ENCODE measurements around the gene DDT.
"Not testable (repeated sequence)": the region's sequence is repeated elsewhere in the genome, so short reads cannot be mapped to it uniquely, and the experiment has no call there.

The DDT gene

GRCh38 chr22:23949764-23950163 lies 24.5 kb downstream of the DDT start:
- DNase-seq: not testable (repeated sequence)

GRCh38 chr22:23947391-23947790 lies 26.9 kb downstream of the DDT start:
- DNase-seq: not testable (repeated sequence)

- DNase-seq: not testable (repeated sequence)
These were observed 34.1 kb downstream of the DDT start for GRCh38 chr22:23940166-23940565.

GRCh38 chr22:23939017-23939357 lies 35.3 kb downstream of the DDT start:
- no peak for DNase-seq

GRCh38 chr22:23938328-23939016 lies 35.8 kb downstream of the DDT start:
- DNase-seq: no peak

GRCh38 chr22:23926561-23926960 lies 47.7 kb downstream of the DDT start:
- no peak for DNase-seq

GRCh38 chr22:23925020-23925606 lies 49.1 kb downstream of the DDT start:
- no peak for DNase-seq

- no peak for DNase-seq
These were observed 51.3 kb downstream of the DDT start for GRCh38 chr22:23922921-23923320.

GRCh38 chr22:23921586-23922201 lies 52.5 kb downstream of the DDT start:
- not testable (repeated sequence) for DNase-seq
